Activated CD8-positive, alpha-beta memory T cell treated with anti-CD3 and anti-CD28 coated beads, Interleukin-2, amount 50 U/mL, for 24 hours (primary cell): ENCODE data around the gene TTLL11.

Experiments used
- DNase-seq: peaks from one replicate; pipeline ENCODE4 v3.0.0-alpha.2; 2020; ENCODE audit errors: extremely low read depth

Gene TTLL11

GRCh38 chr9:121785673-121786542 lies 307.2 kb downstream of the TTLL11 start:
- no peak for DNase-seq

- DNase-seq, result no peak
Observed at GRCh38 chr9:121784731-121785411, 308.2 kb downstream of the TTLL11 start.

- DNase-seq, result no peak
Observed at GRCh38 chr9:121783521-121784507, 309.3 kb downstream of the TTLL11 start.

GRCh38 chr9:121783111-121783510 lies 310.0 kb downstream of the TTLL11 start:
- DNase-seq, result no peak

- DNase-seq, result no peak
Observed at GRCh38 chr9:121782514-121783110, 310.5 kb downstream of the TTLL11 start.

GRCh38 chr9:121781701-121782464 lies 311.2 kb downstream of the TTLL11 start:
- no peak for DNase-seq

GRCh38 chr9:121781145-121781548 lies 312.0 kb downstream of the TTLL11 start:
- DNase-seq, result no peak

GRCh38 chr9:121780177-121781040 lies 312.7 kb downstream of the TTLL11 start:
- no peak for DNase-seq

- no peak for DNase-seq
Observed at GRCh38 chr9:121779381-121780117, 313.6 kb downstream of the TTLL11 start.

GRCh38 chr9:121778252-121779225 lies 314.6 kb downstream of the TTLL11 start:
- DNase-seq, result no peak

GRCh38 chr9:121776739-121777637 lies 316.1 kb downstream of the TTLL11 start:
- DNase-seq, result no peak

- DNase-seq, result no peak
Observed at GRCh38 chr9:121776001-121776738, 316.9 kb downstream of the TTLL11 start.

- no peak for DNase-seq
Observed at GRCh38 chr9:121774715-121775613, 318.1 kb downstream of the TTLL11 start.

GRCh38 chr9:121773954-121774714 lies 319.0 kb downstream of the TTLL11 start:
- DNase-seq, result no peak
